Colonic mucosa (tissue), 4 donors: ENCODE data around the gene RAB11FIP3. TPM values are rescaled to one million over a fixed set of nuclear protein-coding genes. Genes with fewer than 3 reads are reported as not detected.

Experiments
- DNase-seq: peaks from one replicate; pipeline ENCODE4 v3.0.0-alpha.2; 2020
- H3K27ac ChIP-seq: fragments of 200-600 bp; one replicate; pipeline ENCODE4 v1.8.0; 2021
- H3K27me3 ChIP-seq: fragments of 200-600 bp; one replicate; pipeline ENCODE4 v1.8.0; 2021
- H3K36me3 ChIP-seq: fragments of 200-600 bp; one replicate; pipeline ENCODE4 v1.8.0; 2021
- H3K4me1 ChIP-seq: fragments of 200-600 bp; one replicate; pipeline ENCODE4 v1.8.0; 2021; ENCODE audit warnings: mild to moderate bottlenecking
- H3K4me3 ChIP-seq: fragments of 200-600 bp; one replicate; pipeline ENCODE4 v1.8.0; 2021
- H3K9ac ChIP-seq, 2 donors: one replicate each; pipeline ENCODE4 v1.7.0; 2013; ENCODE audit warnings: control low read depth in 2 of 2, low read depth in 2 of 2, low read length in 2 of 2
- H3K9me3 ChIP-seq: fragments of 200-600 bp; one replicate; pipeline ENCODE4 v1.8.0; 2021
- CTCF ChIP-seq: fragments of 200-600 bp; IDR thresholded peaks from one replicate; pipeline ENCODE4 v1.8.0; 2022; ENCODE audit warnings: antibody characterized with exemption, mild to moderate bottlenecking
- intact Hi-C: fragments of 100-400 bp; cut with DNase I; formaldehyde crosslinking; loops from one replicate; pipeline ENCODE4 v1.14.1; 2022
- total RNA-seq, 2 donors: library from RNA; stranded (reverse); fragmentation: NEBNext Ultra II Directional in 1 of 2; extraction: Animal tissue kit (Norgen Biotek cat#: 25700) in 1 of 2; gene quantifications; one replicate each; pipeline ENCODE4 v1.2.1, GENCODE V29; 2021
- donor health status: healthy.
- donor health status: DM: no; HTN: no; CAD: no.
- donor health status: DM: no; HTN: no; CAD: no.

Gene RAB11FIP3
- total RNA-seq, 2 donors from 2014 or later = 20.9 to 22.3 TPM

DNA sequence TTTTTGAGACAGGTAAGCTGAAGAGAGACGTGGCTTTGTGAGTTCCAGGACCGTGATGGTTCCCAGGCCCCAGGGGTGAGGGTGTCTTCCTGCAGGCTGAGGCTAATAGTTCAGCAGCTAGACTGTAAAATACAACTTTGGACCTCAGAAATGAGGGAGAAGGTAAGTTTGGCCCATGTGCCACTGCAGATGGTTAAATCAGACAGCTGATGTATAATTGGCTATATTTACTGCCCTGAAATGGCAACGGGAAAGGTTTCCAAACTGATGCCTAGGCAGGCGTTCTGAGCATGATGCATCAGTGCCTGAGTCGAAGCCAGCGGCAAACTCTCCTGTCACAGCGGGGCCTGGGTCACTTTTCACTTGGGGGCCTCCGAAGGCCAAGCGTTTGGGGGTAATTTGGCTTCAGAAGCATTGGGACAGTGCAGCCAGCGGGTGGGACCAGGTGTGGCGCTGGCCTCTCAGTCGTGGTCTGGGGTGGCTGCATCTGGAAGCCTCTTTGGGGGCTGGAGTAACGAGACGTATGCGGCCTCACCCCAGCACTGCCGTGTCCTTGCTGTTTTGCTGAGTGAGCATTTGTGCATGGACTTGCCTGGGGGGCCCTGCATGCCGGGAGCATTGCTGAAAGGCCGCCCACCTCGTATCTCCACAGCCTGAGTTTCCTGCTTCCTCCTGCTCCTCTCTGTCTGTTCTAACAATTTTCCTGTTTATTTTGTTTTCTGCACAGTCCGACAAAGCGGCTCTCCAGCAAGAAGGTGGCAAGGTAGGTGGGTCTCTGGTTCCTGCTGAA lies 70.8 kb downstream of the RAB11FIP3 start:
- H3K27me3 ChIP-seq = no peaks in the 10 kb centered on the region
- intact Hi-C loops = no loop called here
- no peak overlapping the region for H3K27ac ChIP-seq
- TF ChIP-seq CTCF = no peak
- DNase-seq = no peak
- H3K36me3 ChIP-seq = no peaks in the 10 kb centered on the region
- H3K9ac ChIP-seq = no peak overlapping the region
- no peak overlapping the region for H3K4me3 ChIP-seq
- H3K9me3 ChIP-seq = no peaks in the 10 kb centered on the region
- no peaks in the 10 kb centered on the region for H3K4me1 ChIP-seq

DNA sequence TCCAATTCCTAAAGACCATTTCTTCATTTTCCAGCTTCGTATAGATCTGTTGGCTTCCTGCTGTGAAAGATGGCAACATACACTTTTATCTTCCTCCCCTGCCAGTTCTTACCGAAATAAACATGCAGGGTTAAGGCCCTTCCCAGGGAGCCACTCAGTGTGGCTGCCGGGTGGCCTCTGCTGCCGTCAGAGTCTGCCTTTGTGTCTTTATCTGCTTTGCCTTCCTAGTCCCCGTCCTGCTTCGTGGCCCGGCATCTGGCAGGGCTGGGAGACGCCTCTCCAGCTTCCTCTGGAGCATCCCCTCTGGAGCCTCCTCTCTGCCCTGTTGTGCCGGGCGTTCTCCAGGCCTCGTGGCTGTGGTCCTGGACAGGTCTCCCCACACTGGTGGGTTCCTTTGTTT lies 71.8 kb downstream of the RAB11FIP3 start:
- Histone ChIP-seq H3K4me1 (peaks cover 4% of the 10 kb centered on the region), H3K9ac (no peak overlapping the region), H3K9me3 (no peaks in the 10 kb centered on the region), H3K4me3 (no peak overlapping the region), H3K27ac (no peak overlapping the region), H3K36me3 (no peaks in the 10 kb centered on the region), H3K27me3 (no peaks in the 10 kb centered on the region)
- DNase-seq = no peak
- TF ChIP-seq CTCF = no peak
- intact Hi-C loops = no loop called here

DNA sequence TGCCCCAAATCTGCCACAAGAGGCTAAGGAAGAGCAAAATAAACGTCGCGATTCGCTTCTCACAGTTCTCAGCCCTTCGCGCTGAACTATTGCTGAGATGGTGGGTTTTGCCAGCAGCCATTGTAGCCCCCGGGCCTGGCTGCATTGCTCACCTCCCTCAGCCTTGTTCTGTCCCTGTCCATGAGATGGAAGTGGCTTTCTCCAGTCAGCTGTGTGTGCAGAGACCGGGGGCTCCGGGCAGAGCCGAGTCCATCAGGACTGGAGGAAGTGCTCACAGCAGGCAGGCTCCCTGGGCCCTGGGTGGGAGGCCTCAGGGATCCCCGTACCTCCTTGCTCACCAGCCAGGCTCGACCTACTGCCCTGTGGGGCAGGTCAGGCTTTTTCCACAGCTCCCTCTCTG lies 74.5 kb downstream of the RAB11FIP3 start:
- Histone ChIP-seq H3K36me3 (no peaks in the 10 kb centered on the region), H3K4me3 (no peak overlapping the region), H3K27ac (no peak overlapping the region), H3K27me3 (no peaks in the 10 kb centered on the region), H3K4me1 (peaks cover 8% of the 10 kb centered on the region), H3K9me3 (no peaks in the 10 kb centered on the region), H3K9ac (no peak overlapping the region)
- no peak for DNase-seq
- no peak for TF ChIP-seq CTCF
- intact Hi-C loops = no loop called here

DNA sequence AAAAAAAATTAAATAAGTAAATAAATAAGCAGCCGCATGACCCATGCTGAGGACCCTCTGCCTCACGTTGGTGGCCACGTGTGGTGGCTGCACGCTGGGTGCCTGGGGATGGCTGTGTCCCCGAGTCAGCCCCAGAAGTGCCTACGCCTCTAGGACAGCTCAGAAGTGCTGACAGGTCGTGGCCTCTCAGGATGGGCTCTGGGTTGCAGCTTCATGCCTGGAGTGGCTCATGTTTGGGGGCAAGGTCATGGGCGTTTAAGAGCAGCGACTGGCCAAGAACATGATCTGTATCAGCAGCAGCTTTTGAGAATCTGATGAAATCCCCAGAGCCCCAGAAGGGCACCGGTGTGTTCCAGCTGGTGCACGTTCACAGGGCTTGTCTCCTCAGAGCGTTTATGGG lies 75.3 kb downstream of the RAB11FIP3 start:
- Histone ChIP-seq H3K9me3 (no peaks in the 10 kb centered on the region), H3K27me3 (no peaks in the 10 kb centered on the region), H3K27ac (no peak overlapping the region), H3K4me3 (no peak overlapping the region), H3K9ac (no peak overlapping the region), H3K4me1 (peaks cover 8% of the 10 kb centered on the region), H3K36me3 (no peaks in the 10 kb centered on the region)
- no peak for TF ChIP-seq CTCF
- intact Hi-C loops = no loop called here
- DNase-seq = no peak

GRCh38 chr16:502179-502943 lies 76.9 kb downstream of the RAB11FIP3 start:
- Histone ChIP-seq H3K27me3 (no peaks in the 10 kb centered on the region), H3K27ac (peak overlapping the region; percentile 76), H3K4me1 (peaks cover 8% of the 10 kb centered on the region), H3K4me3 (no peak overlapping the region), H3K9ac (peak overlapping the region in 1 of 2 donors; percentile 68), H3K9me3 (no peaks in the 10 kb centered on the region), H3K36me3 (no peaks in the 10 kb centered on the region)
- DNase-seq = peak; percentile 87
- no peak for TF ChIP-seq CTCF
- intact Hi-C loops = no loop called here
